Epithelial cell of esophagus (primary cell): ENCODE results near the gene MC5R.

ENCODE experiments used
- DNase-seq: peaks from one replicate; pipeline ENCODE4 v3.0.0; 2010; ENCODE audit warnings: low read depth
- H3K4me3 ChIP-seq: 2 replicates; pipeline ENCODE4 v1.5.1; 2011; ENCODE audit warnings: mild to moderate bottlenecking, low read length, control low read depth
- CTCF ChIP-seq: IDR thresholded peaks from 2 replicates; pipeline ENCODE4 v1.5.1; 2011; ENCODE audit warnings: low read depth, mild to moderate bottlenecking, low read length, control low read depth, inconsistent platforms; ENCODE audit not compliant: insufficient read depth; ENCODE audit errors: missing control alignments

Gene MC5R

DNA sequence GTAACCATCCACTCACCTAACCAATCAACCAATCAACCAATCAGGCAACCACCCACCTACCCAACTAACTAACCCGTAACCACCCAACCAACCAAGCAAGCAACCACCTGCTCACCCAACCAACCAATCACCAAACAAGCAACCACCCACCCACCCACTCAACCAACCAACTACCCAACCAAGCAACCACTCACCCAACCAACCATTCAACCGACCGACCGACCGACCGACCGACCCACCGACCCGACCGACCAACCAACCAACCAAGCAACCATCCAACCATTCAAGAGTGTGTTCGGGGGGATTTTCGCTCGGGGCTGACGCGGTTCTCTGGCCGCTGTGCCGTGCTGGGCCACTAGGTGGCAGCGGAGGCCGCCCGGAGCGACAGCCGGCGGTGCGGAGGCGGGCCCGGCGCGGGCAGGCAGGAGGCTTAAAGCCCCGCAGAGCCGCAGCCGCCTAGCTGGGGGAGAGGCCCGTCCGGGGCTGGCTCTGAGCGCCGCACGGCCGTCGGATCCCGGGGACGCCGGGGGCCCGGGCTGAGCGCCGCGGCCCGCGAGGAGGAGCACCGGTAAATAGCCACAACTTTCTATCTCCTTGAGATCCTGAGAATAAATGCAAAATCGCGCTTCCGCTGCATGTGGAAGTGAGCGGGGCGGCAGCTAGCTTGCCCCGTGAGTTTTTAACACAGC is at the start of gene MC5R:
Gene MC5R, plus strand, starts transcription at position 443 of the 689 bp plus-strand sequence. CDS start 1,617 bp downstream, outside the sequence.
- peak; percentile 65 for TF ChIP-seq CTCF
- H3K4me3 ChIP-seq: no peak within 1 kb of the TSS
- peak; percentile 53 for DNase-seq

- DNase-seq: no peak
- no peak for TF ChIP-seq CTCF
- H3K4me3 ChIP-seq: no peak overlapping the region
These were observed 48.9 kb upstream of the MC5R start for GRCh38 chr18:13775058-13775457.

DNA sequence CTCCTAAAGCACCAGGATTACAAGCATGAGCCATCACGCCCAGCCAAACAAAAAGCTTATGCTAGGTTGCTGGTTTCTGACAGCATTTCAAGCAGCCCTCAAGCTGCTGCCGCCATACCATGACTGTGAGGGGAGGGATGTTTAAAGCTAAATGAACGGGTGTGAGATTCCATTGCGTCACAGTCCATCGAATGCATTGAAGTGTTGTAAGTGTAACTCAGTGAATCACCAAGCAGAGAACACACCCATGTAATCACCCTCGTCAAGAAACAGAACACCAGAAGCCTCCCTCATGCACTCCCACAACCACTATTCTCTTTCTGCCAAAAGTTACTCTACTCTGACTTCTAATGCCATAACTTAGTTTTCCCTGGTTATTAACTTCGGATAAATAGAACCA is 32.8 kb upstream of the MC5R start:
- peak; percentile 90 for DNase-seq
- no peak overlapping the region for H3K4me3 ChIP-seq
- no peak for TF ChIP-seq CTCF

- H3K4me3 ChIP-seq: no peak overlapping the region
- no peak for DNase-seq
- no peak for TF ChIP-seq CTCF
These were observed 30.1 kb upstream of the MC5R start for GRCh38 chr18:13793819-13794218.

DNA sequence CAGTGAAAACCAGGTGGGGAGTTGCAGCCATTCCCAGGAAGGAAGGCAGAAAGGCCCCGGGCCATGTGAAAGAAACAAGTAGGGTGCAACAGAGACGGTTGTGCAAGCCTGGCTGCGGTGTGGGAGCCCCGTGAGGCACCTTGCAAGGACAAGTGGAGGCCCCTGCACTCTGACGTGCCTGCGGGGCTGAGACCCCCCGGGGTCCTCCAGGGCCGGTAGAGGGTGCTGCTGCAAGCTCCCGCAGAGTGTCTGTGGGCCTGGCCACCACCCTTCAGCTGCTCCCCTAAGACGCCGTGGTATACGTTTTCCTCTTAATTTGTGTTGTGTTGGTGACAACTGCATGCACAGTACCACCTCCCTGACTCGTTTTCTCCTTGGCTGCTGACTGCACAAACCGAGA is 27.4 kb upstream of the MC5R start:
- no peak for TF ChIP-seq CTCF
- no peak for DNase-seq
- H3K4me3 ChIP-seq: no peak overlapping the region

DNA sequence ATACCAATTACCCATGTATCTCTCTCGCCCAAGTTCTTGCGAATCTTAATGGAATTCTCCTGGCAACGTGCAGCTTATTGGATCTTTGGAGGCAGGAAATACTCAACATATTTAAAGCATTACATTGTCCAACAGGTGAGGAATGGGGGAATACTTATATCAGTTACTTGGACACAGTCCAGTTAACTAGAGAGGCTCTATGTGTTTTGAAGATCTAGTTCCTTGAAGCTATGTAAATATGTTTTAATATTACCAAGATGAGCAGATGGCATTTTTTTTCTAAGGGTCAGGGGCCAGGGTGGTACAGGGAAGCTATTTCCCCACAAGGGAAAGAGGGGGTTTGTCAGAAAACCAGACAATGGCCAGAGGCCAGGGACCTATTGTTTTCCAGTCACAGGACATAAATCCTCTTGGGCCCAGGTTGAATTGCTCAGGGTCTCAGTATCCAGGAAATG is 26.8 kb upstream of the MC5R start:
- no peak overlapping the region for H3K4me3 ChIP-seq
- DNase-seq: peak; percentile 82
- no peak for TF ChIP-seq CTCF

GRCh38 chr18:13799396-13799795 is 24.6 kb upstream of the MC5R start:
- H3K4me3 ChIP-seq: no peak overlapping the region
- TF ChIP-seq CTCF: no peak
- no peak for DNase-seq
